ENCODE measurements around the gene CFAP410. TPM values are rescaled to one million over a fixed set of nuclear protein-coding genes. Genes with fewer than 3 reads are reported as not detected.

The CFAP410 gene
- polyA plus RNA-seq, 1 donor from 2014 or later, result 36.5 TPM

GRCh38 chr21:44316277-44316900, 22.8 kb downstream of the CFAP410 start:
- Histone ChIP-seq H3F3A (ENCODE audit: insufficient read depth, low read length, poor library complexity, severe bottlenecking) (no peaks in the 10 kb centered on the region), H3K9ac (ENCODE audit: low read length) (no peak overlapping the region), H3K27ac (ENCODE audit: low read length) (no peak overlapping the region), H3K9me2 (ENCODE audit: insufficient read depth, low read length) (no peaks in the 10 kb centered on the region), H3K36me3 (ENCODE audit: insufficient read depth, low read length) (no peaks in the 10 kb centered on the region), H2AFZ (ENCODE audit: low read depth, low read length) (no peak overlapping the region), H4K20me1 (ENCODE audit: insufficient read depth) (no peaks in the 10 kb centered on the region), H3K9me3 (ENCODE audit: low read length) (no peaks in the 10 kb centered on the region), H3K4me2 (ENCODE audit: low read length) (no peak overlapping the region), H3K27me3 (ENCODE audit: insufficient read depth, low read depth, low read length) (no peaks in the 10 kb centered on the region), H3K79me2 (replicated peaks; ENCODE audit: insufficient read depth, low read length) (no peaks in the 10 kb centered on the region), H3K4me3 (ENCODE audit: low read length) (no peak overlapping the region)
- TF ChIP-seq TAF1 (IDR thresholded peaks at IDR 0.05; ENCODE audit: low read depth) (no peak), EZH2 (IDR thresholded peaks at IDR 0.05; ENCODE audit: borderline replicate concordance, insufficient read depth, low read length, poor library complexity, severe bottlenecking) (no peak), REST (IDR thresholded peaks at IDR 0.05; ENCODE audit: borderline replicate concordance) (no peak), EP300 (conservative IDR thresholded peaks at IDR 0.05; ENCODE audit: poor library complexity, severe bottlenecking) (no peak), POLR2AphosphoS5 (IDR thresholded peaks at IDR 0.05) (no peak), SMC3 (conservative IDR thresholded peaks at IDR 0.05; ENCODE audit: poor library complexity) (no peak), RAD21 (conservative IDR thresholded peaks at IDR 0.05) (no peak)

- TF ChIP-seq EP300 (conservative IDR thresholded peaks at IDR 0.05; ENCODE audit: poor library complexity, severe bottlenecking), result no peak
- TF ChIP-seq SMC3 (conservative IDR thresholded peaks at IDR 0.05; ENCODE audit: poor library complexity), result no peak
- TF ChIP-seq CTCF (IDR thresholded peaks at IDR 0.05; ENCODE audit: poor library complexity, severe bottlenecking), result no peak
- no peak for TF ChIP-seq EZH2 (IDR thresholded peaks at IDR 0.05; ENCODE audit: borderline replicate concordance, insufficient read depth, low read length, poor library complexity, severe bottlenecking)
- Histone ChIP-seq H3K4me3 (ENCODE audit: low read length) (no peak overlapping the region), H4K20me1 (ENCODE audit: insufficient read depth) (no peaks in the 10 kb centered on the region), H3K9ac (ENCODE audit: low read length) (no peak overlapping the region), H3K27me3 (ENCODE audit: insufficient read depth, low read depth, low read length) (no peaks in the 10 kb centered on the region), H2AFZ (ENCODE audit: low read depth, low read length) (no peak overlapping the region), H3K4me2 (ENCODE audit: low read length) (no peak overlapping the region), H3K36me3 (ENCODE audit: insufficient read depth, low read length) (no peaks in the 10 kb centered on the region), H3K9me2 (ENCODE audit: insufficient read depth, low read length) (no peaks in the 10 kb centered on the region), H3F3A (ENCODE audit: insufficient read depth, low read length, poor library complexity, severe bottlenecking) (no peaks in the 10 kb centered on the region), H3K79me2 (replicated peaks; ENCODE audit: insufficient read depth, low read length) (no peaks in the 10 kb centered on the region), H3K9me3 (ENCODE audit: low read length) (no peaks in the 10 kb centered on the region), H3K27ac (ENCODE audit: low read length) (no peak overlapping the region)
Observed at GRCh38 chr21:44315691-44316203, 23.4 kb downstream of the CFAP410 start.

Data from neural cell (in vitro differentiated cells).